HAP-1 (cell line): ENCODE measurements around the gene LY9.

ENCODE experiments used
- DNase-seq, 2 experiments: peaks; one replicate each; pipeline ENCODE4 v3.0.0-alpha.2; 2016 to 2020; ENCODE audit warnings: low spot score in 2 of 2
- H3K27me3 ChIP-seq: fragments of 250-450 bp; sonication (Bioruptor Pico); 2 replicates; pipeline ENCODE4 v1.5.1; 2020; ENCODE audit warnings: low read depth, mild to moderate bottlenecking, moderate library complexity
- H3K36me3 ChIP-seq: fragments of 250-450 bp; sonication (Bioruptor Pico); replicated peaks from 2 replicates; pipeline ENCODE4 v1.5.1; 2020; ENCODE audit warnings: mild to moderate bottlenecking
- H3K4me1 ChIP-seq: fragments of 250-450 bp; sonication (Bioruptor Pico); 2 replicates; pipeline ENCODE4 v1.5.1; 2020; ENCODE audit warnings: mild to moderate bottlenecking
- H3K4me3 ChIP-seq: fragments of 250-450 bp; sonication (Bioruptor Pico); 2 replicates; pipeline ENCODE4 v1.5.1; 2020; ENCODE audit warnings: mild to moderate bottlenecking, moderate library complexity
- H3K9me3 ChIP-seq: fragments of 250-450 bp; sonication (Bioruptor Pico); 2 replicates; pipeline ENCODE4 v1.5.1; 2020; ENCODE audit warnings: mild to moderate bottlenecking, moderate library complexity
- in situ Hi-C: fragments of 300-500 bp; cut with MboI; formaldehyde crosslinking; loops from 3 replicates; pipeline ENCODE4 v1.14.3; 2020; ENCODE audit warnings: low sequenced_read_pairs, inconsistent platforms, mixed read lengths

LY9 gene

DNA sequence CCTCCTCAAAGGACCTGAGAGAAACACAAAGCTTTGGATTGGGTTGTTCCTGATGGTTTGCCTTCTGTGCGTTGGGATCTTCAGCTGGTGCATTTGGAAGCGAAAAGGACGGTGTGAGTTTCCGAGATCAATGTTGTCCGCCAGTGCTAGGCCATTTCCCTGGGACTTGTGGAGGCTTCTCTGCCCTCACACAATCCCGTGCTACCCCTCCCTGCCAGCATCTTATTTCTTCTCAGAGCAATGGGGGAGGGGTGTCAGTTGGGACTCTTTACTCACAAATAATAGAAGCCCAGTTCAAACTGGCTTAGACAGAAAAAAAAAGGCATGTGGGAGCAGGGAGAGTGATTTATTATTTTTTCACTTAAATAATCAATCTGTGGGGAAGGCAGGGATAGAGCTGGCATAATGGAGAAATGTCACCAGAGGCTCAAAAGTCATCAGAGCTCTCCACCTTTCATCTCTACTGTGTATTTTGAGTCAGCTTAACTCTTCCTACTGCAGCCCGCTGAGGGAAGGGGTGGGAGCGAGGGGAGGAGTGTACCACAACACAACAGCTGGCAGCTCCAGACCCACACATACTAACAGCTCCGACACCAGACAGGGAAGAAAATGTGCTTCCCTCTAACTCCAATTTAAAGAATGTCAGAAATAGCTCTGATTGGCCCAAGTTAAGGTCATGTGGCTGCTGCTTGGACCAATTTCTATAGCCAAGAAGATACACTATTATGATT lies 22.4 kb downstream of the LY9 start:
- no peaks in the 10 kb centered on the region for H3K36me3 ChIP-seq
- in situ Hi-C loops = no loop called here
- H3K27me3 ChIP-seq = no peaks in the 10 kb centered on the region
- peaks cover 2% of the 10 kb centered on the region; the same call in 1 of the 2 replicates for H3K4me1 ChIP-seq
- DNase-seq = peak in 1 of 2 experiments; percentile 20
- H3K9me3 ChIP-seq = no peaks in the 10 kb centered on the region
- H3K4me3 ChIP-seq = no peak overlapping the region

DNA sequence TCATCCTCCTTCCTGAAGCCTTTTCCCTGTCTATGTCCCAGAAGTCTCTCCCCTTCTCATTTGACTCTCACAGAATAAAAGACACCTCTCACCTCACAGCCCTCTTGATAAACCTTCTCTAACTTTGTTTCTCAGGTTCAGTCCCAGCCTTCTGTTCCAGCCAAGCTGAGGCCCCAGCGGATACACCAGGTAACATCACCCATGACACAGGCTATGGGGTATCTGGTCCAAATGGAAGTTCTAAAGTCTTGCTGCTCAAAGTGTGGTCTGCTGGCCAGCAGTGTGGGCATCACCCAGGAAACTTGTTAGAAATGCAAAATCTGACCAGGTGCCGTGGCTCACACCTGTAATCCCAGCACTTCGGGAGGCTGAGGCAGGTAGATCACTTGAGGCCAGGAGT lies 23.2 kb downstream of the LY9 start:
- in situ Hi-C loops = no loop called here
- H3K36me3 ChIP-seq = no peaks in the 10 kb centered on the region

DNA sequence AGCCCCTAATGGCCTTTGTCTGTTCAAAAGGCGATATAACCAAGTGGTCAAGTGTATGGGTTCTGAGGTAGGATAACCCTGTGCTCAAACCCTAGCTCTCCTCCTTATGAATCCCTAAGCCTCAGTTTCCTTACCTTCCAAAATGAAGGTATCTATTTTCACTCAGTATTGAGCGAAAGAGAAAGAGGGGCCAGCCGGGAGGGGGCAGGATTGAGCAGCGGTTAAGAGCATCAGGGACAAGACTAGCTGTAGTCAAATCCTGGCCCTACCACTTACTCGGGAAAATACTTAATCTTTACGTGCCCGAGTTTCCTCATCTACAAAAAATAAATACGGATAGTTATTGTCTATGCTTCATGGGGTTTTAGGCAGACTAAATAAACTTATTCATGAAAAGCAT lies 25.7 kb downstream of the LY9 start:
- H3K27me3 ChIP-seq = no peaks in the 10 kb centered on the region
- peaks cover 2% of the 10 kb centered on the region; the same call in 1 of the 2 replicates for H3K4me1 ChIP-seq
- in situ Hi-C loops = no loop called here
- no peak overlapping the region for H3K4me3 ChIP-seq
- H3K36me3 ChIP-seq = no peaks in the 10 kb centered on the region
- H3K9me3 ChIP-seq = no peaks in the 10 kb centered on the region
- no peak for DNase-seq

More for the DNA sequence above, 23.2 kb downstream of the LY9 start:
- Histone ChIP-seq H3K27me3 (no peaks in the 10 kb centered on the region), H3K4me1 (peaks cover 2% of the 10 kb centered on the region; the same call in 1 of the 2 replicates), H3K9me3 (no peaks in the 10 kb centered on the region), H3K4me3 (no peak overlapping the region)
- DNase-seq = no peak

GRCh38 chr1:160823296-160823695 lies 27.3 kb downstream of the LY9 start:
- in situ Hi-C loops = no loop called here
- H3K27me3 ChIP-seq = no peaks in the 10 kb centered on the region
- H3K4me3 ChIP-seq = no peak overlapping the region
- no peaks in the 10 kb centered on the region for H3K9me3 ChIP-seq
- no peaks in the 10 kb centered on the region for H3K4me1 ChIP-seq
- no peaks in the 10 kb centered on the region for H3K36me3 ChIP-seq
- DNase-seq = no peak

GRCh38 chr1:160826546-160826945 lies 30.6 kb downstream of the LY9 start:
- DNase-seq = no peak
- Histone ChIP-seq H3K4me1 (no peaks in the 10 kb centered on the region), H3K27me3 (no peaks in the 10 kb centered on the region), H3K9me3 (no peaks in the 10 kb centered on the region), H3K4me3 (no peak overlapping the region), H3K36me3 (no peaks in the 10 kb centered on the region)
- in situ Hi-C loops = no loop called here

- no peaks in the 10 kb centered on the region for H3K9me3 ChIP-seq
- DNase-seq = no peak
Observed at GRCh38 chr1:160827418-160827817, 31.4 kb downstream of the LY9 start.

DNA sequence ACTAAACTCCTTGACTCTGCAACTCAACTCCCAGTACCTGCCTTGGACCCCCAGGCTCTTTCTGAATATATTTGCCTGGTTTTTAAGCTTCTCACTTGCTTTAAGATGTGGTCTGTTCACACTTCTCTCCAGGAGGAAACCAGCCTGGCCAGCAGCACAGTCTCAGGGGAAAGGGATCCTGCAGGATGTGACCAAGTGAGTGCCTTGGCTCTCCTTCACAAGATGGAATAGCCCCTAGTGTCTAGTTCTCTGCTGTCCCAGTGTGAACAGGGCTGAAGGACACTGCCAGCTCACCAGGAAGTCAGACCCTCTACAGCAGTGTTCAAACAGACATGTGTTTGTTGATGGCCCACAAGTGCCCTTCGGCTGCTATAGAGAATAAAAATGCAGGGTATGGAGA lies 33.8 kb downstream of the LY9 start:
- DNase-seq = no peak
- Histone ChIP-seq H3K36me3 (no peaks in the 10 kb centered on the region), H3K27me3 (no peaks in the 10 kb centered on the region), H3K9me3 (no peaks in the 10 kb centered on the region), H3K4me3 (no peak overlapping the region), H3K4me1 (no peaks in the 10 kb centered on the region)
- in situ Hi-C loops = no loop called here

More at GRCh38 chr1:160827418-160827817, 31.4 kb downstream of the LY9 start:
- H3K4me3 ChIP-seq = no peak overlapping the region
- H3K4me1 ChIP-seq = no peaks in the 10 kb centered on the region
- no peaks in the 10 kb centered on the region for H3K27me3 ChIP-seq
- in situ Hi-C loops = no loop called here
- no peaks in the 10 kb centered on the region for H3K36me3 ChIP-seq

GRCh38 chr1:160830321-160831153 lies 34.6 kb downstream of the LY9 start:
- Histone ChIP-seq H3K9me3 (no peaks in the 10 kb centered on the region), H3K4me3 (no peak overlapping the region), H3K4me1 (no peaks in the 10 kb centered on the region), H3K27me3 (no peaks in the 10 kb centered on the region), H3K36me3 (no peaks in the 10 kb centered on the region)
- peak; percentile 42 to 88 for DNase-seq
- in situ Hi-C loops = no loop called here

- Histone ChIP-seq H3K9me3 (no peaks in the 10 kb centered on the region), H3K4me3 (no peak overlapping the region), H3K4me1 (peaks cover 5% of the 10 kb centered on the region; the same call in 1 of the 2 replicates), H3K27me3 (no peaks in the 10 kb centered on the region), H3K36me3 (no peaks in the 10 kb centered on the region)
- in situ Hi-C loops = no loop called here
- peak; percentile 14 to 25 for DNase-seq
Observed at GRCh38 chr1:160834945-160835565, 39.1 kb downstream of the LY9 start.

GRCh38 chr1:160835751-160836150 lies 39.8 kb downstream of the LY9 start:
- no peaks in the 10 kb centered on the region for H3K9me3 ChIP-seq
- H3K27me3 ChIP-seq = no peaks in the 10 kb centered on the region
- no peak overlapping the region for H3K4me3 ChIP-seq
- H3K36me3 ChIP-seq = no peaks in the 10 kb centered on the region
- in situ Hi-C loops = no loop called here
- DNase-seq = no peak
- peaks cover 5% of the 10 kb centered on the region; the same call in 1 of the 2 replicates for H3K4me1 ChIP-seq

DNA sequence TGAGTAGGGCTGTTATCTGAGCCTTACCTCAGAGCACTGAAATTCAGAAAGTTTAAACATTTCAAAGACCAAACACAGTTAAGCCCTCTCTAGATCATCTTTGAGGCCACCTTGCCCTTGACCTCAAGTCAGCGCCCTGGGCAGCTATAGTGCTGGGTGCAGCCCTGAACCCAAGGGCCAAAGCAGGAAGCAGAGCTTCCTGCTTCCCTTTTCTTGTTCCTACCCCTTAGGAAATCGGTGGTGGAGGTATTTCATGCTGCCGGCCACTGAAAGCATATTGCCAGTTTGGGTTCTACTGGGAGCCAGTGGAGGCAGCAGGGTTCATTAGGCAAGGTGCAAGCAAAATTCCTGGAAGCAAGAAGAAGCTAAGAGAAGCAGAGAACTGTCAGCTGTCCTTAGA lies 40.6 kb downstream of the LY9 start:
- Histone ChIP-seq H3K27me3 (no peaks in the 10 kb centered on the region), H3K4me3 (no peak overlapping the region), H3K9me3 (no peaks in the 10 kb centered on the region), H3K4me1 (peaks cover 5% of the 10 kb centered on the region; the same call in 1 of the 2 replicates), H3K36me3 (no peaks in the 10 kb centered on the region)
- no peak for DNase-seq
- in situ Hi-C loops = no loop called here

DNA sequence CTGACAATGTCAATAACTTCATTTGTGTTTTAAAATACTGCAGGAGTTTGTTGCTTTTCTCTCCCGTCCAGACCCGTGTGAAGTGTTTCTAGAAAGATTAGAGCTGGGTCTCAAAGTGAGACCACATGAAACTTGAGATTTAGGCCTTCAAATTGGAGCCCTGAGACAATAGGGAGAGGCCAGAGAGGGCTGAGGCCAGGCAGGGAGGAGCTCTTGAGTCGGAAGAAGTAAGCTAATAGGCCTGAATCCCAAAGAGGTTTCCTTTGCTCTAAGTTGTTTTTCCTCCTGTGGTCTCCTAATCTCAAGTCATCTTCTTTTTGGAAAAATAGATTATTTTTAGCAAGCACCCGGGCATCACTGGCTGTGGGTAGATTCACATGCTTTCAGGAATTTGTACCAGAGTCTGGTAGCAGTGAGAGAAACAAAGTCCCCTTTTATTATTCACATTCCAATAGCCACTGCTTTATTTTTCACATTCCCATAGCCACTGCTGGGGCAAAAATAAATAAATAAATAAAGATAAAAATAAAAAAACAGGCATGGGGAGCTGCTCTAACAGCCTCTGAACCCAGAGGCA lies 41.1 kb downstream of the LY9 start:
- no peaks in the 10 kb centered on the region for H3K36me3 ChIP-seq
- in situ Hi-C loops = no loop called here
- H3K27me3 ChIP-seq = no peaks in the 10 kb centered on the region
- peaks cover 5% of the 10 kb centered on the region; the same call in 1 of the 2 replicates for H3K4me1 ChIP-seq
- DNase-seq = no peak
- H3K9me3 ChIP-seq = no peaks in the 10 kb centered on the region
- no peak overlapping the region for H3K4me3 ChIP-seq

GRCh38 chr1:160837558-160838205 lies 41.7 kb downstream of the LY9 start:
- no peaks in the 10 kb centered on the region for H3K27me3 ChIP-seq
- H3K36me3 ChIP-seq = no peaks in the 10 kb centered on the region
- H3K4me1 ChIP-seq = peaks cover 5% of the 10 kb centered on the region; the same call in 1 of the 2 replicates
- H3K4me3 ChIP-seq = no peak overlapping the region
- in situ Hi-C loops = no loop called here
- DNase-seq = no peak
- H3K9me3 ChIP-seq = no peaks in the 10 kb centered on the region
